Left hindlimb (tissue), 1 donor: Measurements from ENCODE around the gene HMCN1.
"Not testable (repeated sequence)": the region's sequence is repeated elsewhere in the genome, so short reads cannot be mapped to it uniquely, and the experiment has no call there.

Experiments used
- DNase-seq: peaks from one replicate; pipeline ENCODE4 v3.0.0-alpha.2; 2018

Gene HMCN1

DNA sequence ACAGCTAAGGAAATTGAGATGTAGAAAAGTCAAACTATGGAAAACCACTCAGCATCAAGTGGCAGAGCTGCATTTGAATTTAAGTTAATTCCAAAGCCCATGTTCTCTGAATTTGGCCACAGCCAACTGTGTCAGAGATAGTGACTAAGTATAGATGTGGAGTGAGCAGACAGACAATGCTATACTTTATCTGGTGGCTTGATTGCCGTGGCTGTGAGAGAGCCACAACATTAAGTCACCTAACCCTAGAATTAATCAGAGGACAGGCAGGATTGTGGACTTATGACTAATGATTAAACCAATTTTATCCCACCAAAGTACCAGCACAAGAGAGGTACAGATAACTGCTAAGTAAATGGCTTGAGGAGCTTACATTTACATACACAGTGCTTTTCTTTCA lies 431.1 kb downstream of the HMCN1 start:
- DNase-seq, result no peak

DNA sequence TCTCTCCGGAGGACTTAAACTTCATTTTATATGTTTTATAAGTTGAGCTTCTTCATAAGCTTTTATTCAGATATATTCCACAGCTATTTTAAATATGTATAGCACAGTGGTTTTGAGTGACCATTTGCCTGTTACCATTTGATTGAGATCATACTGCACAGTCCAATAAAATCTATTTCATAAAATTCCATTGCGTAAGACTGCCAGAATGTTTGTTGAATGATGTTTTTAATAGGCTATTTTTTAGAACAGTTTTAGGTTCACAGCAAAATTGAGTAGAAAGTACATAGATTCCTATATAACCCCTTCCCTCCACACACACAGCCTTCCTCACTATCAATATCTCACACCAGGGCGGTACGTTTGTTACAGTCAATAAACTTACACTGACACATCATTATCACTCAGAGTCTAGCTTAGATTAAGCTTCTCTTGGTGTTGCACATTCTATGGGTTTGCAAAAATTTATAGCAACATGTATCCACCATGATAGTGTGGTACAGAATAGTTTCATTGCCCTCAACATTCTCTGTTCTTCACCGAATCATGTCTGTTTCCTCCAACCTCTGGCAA lies 433.0 kb downstream of the HMCN1 start:
- DNase-seq, result no peak

DNA sequence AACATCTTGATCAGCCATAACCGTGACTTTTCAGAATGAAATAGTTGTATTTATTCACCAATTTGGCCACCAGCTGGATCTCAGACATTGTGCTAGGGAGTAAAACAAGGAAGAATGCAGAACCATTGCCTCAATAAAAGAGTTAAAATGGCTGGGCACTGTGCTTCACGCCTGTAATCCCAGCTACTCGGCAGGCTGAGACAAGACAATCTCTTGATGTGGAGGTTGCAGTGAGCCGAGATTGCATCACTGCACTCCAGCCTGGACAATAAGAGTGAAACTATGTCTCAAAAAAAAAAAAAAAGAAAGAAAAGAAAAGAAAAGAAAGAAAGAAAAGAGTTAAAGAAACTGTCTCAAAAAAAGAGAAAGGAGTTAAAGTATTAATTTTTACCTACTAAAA lies 441.4 kb downstream of the HMCN1 start:
- no peak for DNase-seq

DNA sequence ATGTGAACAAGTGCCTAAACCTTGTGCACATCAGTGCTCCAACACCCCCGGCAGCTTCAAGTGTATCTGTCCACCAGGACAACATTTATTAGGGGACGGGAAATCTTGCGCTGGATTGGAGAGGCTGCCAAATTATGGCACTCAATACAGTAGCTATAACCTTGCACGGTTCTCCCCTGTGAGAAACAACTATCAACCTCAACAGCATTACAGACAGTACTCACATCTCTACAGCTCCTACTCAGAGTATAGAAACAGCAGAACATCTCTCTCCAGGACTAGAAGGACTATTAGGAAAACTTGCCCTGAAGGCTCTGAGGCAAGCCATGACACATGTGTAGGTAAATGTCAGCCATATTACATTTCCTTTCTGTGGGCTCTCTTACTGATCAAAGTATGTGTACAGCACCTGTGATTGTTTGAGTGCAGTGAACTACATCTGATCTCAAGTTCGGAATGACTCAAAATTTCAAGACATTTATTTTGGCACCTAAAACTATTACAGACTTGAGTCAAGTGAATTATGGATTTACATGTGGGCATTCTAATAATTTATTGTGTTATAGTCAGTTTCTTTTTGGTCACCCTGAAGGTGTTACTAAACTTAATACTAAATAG lies 444.3 kb downstream of the HMCN1 start:
- DNase-seq, result no peak

DNA sequence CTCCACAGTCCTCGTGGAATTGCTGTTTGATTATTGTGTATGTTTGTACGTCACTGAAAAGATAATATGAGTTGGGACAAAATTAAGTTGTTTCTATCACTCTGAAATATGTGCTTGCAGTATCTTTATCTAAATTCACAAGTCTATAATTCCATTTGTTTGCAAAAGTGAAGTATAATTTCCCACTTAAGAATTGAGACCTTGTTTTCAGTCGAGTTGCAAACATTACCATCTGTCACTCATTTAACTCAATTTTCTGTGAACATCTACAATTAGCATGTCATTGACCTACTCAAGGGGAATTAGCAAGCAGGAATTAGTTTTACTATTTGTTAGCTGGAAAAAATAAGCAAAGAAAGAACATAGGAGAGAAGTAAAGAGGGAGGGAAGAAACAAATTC lies 445.0 kb downstream of the HMCN1 start:
- DNase-seq, result no peak

DNA sequence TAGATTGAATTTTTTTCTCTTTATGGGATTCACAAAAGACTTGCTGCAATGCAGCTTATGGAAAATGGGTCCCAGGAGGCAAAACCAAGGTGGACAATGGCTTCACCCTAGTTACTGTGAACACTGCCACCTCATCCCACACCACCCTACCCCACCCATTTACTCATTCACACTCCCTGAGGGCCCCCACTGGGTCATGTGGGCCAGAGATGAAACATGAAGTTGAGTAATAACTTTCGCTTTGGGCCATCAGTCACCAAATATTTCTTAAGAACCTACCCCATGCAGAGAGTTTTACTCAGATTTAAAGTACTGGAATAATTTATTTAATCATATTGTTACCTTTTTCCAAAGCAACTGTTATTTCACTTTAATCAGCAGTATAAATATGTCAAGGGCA lies 449.0 kb downstream of the HMCN1 start:
- no peak for DNase-seq

DNA sequence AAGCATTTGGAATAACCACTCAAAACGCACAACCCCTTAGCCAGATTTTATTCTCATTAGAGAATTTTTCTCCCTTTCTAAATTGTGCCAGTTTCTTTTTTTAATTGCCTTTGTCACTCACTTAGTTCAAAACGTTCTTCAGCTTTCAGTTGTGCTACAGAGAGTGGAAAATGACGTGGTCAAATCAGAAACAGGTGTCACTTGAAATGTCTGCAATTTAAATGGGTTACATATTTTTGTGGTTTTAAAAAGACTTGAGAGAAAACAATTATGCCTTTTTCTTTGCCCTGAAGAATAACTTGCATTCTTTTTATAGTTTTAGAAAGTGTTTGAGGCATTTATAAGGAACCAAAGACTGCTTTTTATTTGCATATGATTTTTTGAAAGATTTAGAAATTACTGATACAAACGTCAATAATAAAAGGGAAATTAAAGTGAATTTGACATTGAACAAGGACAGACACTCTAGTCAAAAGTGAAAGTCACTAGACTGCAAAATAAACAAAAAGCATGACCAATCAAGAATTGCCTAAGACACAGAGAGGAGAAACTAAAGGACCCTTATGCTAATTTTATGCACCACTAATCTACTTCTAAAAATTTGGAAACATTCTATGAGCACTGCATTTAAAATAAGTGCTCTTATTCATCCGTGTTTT lies 449.9 kb downstream of the HMCN1 start:
- no peak for DNase-seq

DNA sequence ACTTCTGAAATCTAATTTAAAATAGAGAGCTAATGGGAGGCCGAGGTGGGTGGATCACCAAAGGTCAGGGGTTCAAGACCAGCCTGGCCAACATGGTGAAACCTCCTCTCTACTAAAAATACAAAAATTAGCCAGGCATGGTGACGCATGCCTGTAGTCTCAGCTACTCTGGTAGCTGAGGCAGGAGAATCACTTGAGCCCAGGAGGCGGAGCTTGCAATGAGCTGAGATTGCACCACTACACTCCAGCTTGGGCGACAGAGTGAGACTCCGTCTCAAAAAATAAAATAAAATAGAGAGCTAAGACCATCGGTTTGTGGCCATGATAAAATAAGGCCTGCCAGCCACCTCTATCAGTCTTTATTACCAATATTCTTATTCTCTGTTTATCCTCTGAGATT lies 452.1 kb downstream of the HMCN1 start:
- DNase-seq, result not testable (repeated sequence)

DNA sequence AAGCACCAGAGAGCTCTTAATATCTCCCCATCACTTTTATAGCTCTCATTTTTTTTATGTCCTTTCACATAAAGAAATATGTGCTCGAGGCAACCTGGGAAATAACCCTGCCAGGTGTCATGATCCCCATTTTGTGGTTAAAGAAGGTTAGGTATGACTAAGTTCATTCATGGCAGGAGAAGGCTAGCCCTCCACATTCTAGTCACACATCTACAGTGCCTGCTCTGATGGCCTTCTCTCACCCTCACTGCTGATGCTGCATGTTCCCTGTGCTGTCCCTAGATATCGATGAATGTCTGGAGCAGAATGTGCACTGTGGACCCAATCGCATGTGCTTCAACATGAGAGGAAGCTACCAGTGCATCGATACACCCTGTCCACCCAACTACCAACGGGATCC lies 453.4 kb downstream of the HMCN1 start:
- DNase-seq, result no peak

DNA sequence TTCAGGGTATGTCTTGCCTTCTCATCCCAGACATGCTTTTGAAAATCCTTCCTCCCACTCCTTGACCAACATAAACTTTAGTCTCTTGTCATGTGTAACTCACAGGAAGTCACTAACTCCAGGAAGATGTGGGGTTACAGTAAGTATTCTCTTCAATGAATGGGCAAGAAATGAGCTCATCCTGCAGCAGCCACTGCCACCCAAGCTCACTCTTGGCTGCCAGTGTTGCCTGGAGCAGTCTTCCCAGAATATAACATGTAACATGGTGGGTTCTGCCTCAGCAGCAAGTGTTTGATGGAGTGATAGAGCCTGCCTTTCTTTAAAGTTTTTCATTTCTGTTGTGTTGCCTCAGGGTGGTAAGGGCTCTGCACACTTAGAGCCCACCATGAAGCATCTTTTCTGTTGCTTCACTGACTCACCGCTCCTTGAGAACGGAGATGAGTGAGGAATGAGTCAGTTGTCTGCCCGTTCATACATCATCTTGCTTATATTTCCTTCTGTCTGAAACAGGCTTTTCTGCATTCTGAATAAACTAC lies 453.9 kb downstream of the HMCN1 start:
- no peak for DNase-seq

DNA sequence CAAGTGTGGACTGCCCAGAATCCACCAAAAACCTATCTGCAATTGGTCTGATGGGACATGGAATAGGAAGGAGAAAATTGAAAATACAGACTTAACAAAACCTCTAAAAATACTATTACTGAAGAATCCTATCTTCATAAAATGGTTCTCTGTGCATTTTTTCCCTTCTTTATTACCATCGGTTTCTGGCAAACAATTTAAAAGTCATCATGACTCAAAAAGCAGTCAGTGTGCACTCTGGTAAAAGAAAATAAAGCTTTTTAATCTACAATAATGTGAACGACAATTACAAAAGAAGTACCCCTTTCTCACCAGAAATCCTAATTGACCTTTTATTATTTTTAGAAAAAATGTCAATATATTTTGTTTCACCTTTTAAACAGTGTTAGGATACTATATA lies 454.5 kb downstream of the HMCN1 start:
- no peak for DNase-seq

DNA sequence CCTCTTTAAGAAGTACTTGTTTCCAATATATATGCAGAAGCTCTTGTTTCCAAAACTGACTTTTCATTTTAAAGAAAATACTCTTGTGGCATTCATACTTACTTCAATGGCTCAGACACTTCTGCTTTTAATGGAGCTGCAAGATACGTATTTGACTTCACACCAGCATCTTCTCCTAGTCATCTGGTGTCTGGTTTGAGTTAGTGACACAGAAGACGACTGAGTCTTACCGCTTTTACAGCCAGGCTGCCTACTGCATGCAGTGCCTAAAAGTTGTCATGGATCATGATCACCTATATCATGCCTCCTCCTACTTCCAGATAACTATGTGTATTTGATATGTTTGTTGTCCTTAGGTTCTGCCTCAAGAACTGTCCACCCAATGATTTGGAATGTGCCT lies 455.0 kb downstream of the HMCN1 start:
- DNase-seq, result no peak

DNA sequence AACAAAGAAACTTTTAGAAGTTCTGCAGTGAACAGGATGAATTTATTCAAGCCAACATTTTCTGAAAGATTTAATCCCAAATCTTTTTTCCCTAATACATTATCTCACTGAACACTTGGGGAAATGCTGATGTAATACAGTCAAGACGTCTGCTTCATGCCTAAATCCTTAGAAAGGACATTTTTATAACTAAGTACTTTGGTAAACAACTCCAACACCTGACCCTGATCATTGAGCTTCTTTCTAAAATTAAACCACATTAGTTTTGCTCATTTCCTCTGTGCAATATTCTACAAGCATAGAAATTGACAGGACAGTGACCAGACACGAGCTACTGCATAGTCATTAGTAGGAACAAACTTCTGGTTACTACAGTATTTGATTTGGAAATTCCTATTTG lies 457.3 kb downstream of the HMCN1 start:
- DNase-seq, result no peak

DNA sequence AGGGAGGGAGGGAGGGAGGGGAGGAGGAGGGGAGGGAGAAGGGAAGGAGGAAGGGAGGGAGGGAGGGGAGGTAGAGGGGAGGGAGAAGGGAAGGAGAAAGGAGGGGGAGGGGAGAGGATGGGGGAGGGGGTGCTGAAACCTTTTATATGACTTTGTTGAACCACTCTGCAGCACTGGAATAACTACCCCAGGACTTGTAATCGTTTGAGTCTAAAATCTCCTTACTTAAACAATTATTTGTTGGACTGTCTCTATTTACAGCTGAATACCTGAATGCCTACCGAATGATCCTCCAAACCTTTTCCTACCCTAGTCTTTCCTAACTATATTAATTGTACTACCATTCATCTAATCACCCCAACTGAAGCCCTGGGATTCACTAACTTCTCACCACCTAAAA lies 459.0 kb downstream of the HMCN1 start:
- DNase-seq, result no peak

DNA sequence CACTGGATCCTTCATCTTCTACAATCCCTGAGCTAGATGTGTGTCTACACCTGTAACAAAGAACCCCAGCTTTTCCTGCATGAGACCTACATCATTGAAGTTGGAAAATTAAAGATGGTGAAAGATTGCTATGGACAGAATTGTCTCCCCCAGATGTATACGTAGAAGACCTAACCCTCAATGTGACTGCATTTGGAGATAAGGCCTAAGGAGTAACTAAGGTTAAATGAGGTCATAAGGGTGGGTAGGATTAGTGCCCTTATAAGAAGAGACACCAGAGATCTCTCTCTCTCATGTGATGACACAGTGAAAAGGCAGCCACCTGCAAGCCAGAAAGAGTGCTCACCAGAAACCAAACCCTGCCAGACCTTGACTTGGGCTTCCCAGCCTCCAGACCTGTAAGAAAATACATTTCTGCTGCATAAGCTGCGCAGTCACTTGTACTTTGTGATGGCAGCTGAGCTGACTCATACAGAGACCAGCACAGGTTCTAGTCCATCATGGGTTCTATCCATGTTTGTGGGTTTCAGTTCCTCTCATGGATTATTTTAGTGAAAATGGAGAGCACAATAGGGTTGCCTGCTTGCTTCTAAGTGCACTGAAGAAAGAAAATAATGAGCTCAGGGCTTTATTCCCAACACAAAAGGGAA lies 460.0 kb downstream of the HMCN1 start:
- DNase-seq, result no peak

DNA sequence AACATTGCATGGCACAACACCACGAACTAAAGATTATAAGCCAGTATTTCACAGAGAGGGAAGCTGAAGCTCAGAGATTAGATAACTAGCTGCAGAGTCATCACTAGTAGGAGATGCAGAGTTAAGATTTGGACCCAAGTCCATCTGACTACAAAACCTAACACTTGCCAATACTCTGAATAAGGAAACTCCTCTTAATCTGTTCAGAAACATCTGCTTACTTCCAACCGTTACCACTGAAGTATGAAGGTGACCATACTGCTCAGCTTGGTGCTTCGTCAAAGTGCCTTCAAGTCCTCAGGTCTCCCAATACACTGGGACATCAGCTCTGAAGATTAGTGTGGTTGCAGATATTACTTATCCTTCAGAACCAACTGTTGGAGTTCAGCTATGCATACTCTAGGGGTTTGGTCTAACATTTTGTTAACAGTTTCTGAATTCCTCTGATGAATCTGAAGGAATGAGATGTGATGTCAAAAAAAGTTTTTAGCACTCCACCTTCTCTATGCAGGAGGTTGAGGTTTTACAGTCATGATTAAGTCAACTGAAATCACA lies 461.3 kb downstream of the HMCN1 start:
- DNase-seq, result no peak

DNA sequence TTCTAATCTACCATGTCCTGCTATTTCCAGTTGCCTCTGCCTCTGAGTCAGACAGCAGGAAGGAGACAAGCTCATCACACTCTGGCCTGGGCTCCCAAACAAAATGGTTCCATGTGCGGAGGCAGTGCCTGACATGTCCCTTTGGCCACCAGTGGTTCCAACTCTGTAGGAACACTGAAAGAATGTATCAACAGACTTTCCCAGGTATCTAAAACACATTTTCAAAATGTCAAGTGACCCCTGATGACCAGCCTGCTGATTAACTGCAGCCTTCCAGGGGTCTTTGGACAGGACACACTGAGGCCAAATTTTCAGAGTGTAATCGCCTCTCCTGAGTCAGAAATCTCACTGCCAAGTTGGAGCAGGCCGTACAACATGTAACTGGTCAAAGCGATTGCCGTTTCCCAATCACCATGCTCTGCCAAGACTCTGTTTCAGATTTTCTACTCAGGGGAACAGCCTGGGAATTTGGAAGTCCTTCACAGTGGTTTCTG lies 468.1 kb downstream of the HMCN1 start:
- DNase-seq, result no peak

DNA sequence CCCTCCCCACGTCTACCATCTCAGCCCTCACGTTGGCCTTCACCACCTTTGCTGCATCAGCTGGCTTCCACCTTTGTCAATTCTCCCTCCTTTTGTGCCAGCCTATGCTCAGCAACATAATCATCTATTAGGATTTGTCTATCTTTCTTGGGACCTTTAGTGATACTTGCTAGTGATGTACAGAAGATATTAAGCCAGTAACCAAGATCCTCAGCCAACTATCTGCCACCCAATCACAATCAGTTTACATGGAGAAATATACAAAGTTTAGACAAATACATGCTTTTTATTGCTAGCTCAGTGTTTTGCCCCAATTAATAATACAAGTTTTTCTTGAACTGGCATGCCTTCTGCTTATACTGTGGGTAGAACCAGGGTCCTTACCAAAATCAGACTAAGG lies 468.6 kb downstream of the HMCN1 start:
- DNase-seq, result no peak

DNA sequence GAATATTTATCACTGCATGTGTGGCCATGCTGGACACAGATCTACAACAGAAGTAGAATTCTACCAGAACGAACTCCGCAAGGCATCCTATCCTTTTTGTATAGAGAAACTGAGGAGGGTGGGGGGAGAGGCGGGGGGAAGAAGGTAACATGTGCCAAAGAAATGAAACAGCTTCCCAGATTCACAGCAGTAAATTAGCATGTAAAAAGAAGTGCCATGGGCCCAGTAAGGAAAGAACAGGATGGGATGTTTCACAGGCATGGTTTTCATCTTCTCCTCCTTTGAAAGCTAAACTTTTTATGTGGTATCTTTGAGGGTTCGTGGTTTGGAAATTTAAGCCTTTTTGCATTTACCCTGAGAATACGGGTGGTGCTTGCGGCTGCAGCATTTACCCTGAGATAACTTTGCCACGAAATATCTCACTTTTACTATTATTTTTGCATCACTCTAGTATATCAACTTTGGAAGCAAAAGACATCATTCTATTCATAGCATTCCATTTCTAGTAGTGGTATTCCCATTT lies 471.9 kb downstream of the HMCN1 start:
- DNase-seq, result no peak

DNA sequence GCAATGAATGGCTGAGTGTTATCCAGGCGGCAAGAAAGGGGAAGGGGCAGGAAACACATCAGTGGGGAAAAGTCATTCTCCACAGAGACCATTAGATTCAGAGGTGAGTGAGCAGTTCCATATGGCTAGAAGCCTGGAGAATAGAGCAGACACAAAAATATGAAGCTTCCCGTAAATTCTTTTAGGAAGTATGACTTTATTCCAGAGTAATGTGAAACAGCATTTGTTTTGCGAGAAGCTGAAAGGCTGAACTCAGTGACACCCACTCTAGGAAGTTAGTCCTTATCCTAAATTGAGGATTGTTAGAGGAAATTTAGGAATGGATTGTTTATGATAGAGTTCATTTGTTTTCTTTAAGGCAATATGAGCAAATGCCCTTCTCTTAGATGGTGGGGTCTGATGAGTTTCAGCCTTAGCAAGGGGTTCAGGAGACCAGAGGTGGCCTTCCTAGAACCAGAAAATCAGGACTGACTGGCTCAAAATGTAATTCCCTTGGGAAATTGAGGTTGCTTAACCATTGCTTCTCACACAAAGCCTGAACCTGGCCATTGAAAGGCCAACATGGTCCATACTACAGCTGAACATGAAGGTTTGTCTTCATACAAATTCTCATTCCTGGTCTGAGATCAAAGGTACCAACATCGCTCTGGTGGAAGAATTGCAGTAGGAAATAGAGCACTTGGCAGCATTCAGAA lies 473.3 kb downstream of the HMCN1 start:
- no peak for DNase-seq

DNA sequence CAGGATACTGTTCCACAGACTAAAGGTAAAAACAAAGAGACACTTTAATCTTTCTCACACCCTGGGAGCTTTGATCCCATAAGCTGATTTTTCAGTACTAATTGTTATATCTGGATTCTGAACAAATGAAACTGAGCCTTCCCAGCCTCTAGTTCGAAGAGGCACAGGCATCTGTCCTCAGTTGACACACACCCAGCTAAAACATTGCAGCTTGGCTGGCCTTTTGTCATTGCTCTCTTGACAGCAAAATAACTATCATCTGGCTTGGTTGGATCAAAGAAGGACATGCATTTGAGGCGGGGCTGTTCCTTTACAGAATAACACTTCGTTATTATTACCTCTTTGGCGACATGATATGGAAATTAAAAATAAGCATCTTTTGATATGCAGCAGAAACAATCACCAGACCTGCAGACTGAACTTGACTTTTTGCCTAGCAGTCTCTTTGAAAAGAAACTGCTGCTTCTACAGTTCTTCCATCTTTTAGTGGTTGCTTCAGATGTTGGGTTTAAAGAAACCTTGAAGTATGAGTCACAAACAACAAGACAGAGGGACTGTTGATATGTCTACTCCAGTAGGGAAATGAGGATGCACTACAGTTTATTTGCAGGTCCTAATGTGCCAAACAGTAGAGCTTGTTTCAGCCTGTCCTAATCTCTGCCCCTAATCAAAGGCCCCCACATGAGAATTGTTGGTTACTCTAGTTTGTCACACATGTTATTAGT lies 474.4 kb downstream of the HMCN1 start:
- DNase-seq, result no peak

DNA sequence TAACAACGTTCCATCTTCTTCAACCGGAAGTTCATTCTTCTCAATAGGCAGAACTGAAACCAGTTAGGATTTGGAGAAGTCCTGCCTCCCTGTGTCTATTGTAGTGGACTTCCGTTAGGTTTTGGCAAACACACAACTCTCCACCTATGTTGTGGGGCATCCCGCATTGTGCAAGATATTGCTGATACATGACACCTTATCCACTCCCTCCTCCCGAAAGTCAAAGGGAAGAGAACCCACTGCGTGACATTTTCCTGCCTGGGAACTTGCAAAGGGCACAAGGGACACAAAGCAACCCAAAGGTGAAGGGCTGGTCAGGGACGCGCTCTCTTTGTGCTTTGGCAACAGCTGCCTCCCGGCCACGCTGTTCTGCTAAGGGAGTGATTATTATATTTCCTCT lies 476.1 kb downstream of the HMCN1 start:
- no peak for DNase-seq
